C4-2B (cell line): ENCODE data around the gene DPH7.

Source experiments
- ZFX ChIP-seq: fragments of 450-650 bp; IDR thresholded peaks from 2 replicates; pipeline ENCODE4 v1.6.1; 2017
- TF ChIP-seq, protein P1 (sequence below): fragments of 450-650 bp; conservative IDR thresholded peaks from 2 replicates; pipeline ENCODE4 v1.5.1; 2017; ENCODE audit warnings: mild to moderate bottlenecking

DNA sequence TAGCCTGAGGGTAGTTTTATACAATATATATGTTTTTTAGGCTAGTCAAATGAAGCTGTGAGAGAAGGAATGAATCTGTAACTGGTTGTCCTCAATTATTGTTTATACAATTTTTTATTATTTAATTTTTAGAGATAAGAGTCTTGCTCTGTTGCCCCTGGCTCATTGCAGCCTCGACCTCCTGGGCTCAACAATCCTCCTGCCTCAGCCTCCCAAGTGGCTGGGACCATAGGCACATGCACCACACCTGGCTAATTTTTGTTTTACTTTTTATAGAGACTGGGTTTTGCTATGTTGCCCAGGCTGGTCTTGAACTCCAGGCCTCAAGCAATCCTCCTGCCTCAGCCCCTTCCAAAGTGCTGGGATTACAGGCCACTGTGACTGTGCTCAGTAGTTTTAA, 24.4 kb downstream of the DPH7 start:
- TF ChIP-seq, protein P1, sequence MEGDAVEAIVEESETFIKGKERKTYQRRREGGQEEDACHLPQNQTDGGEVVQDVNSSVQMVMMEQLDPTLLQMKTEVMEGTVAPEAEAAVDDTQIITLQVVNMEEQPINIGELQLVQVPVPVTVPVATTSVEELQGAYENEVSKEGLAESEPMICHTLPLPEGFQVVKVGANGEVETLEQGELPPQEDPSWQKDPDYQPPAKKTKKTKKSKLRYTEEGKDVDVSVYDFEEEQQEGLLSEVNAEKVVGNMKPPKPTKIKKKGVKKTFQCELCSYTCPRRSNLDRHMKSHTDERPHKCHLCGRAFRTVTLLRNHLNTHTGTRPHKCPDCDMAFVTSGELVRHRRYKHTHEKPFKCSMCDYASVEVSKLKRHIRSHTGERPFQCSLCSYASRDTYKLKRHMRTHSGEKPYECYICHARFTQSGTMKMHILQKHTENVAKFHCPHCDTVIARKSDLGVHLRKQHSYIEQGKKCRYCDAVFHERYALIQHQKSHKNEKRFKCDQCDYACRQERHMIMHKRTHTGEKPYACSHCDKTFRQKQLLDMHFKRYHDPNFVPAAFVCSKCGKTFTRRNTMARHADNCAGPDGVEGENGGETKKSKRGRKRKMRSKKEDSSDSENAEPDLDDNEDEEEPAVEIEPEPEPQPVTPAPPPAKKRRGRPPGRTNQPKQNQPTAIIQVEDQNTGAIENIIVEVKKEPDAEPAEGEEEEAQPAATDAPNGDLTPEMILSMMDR = no peak
- TF ChIP-seq ZFX = no peak
